ENCODE results near the gene UBE2L6. TPM values are rescaled to one million over a fixed set of nuclear protein-coding genes. Genes with fewer than 3 reads are reported as not detected.

The UBE2L6 gene
- total RNA-seq, 4 donors from 2014 or later, result 28.3 to 87.9 (median 84.2) TPM

- Histone ChIP-seq H3K4me1 (no peaks in the 10 kb centered on the region), H3K4me3 (no peak overlapping the region), H3K9me3 (no peaks in the 10 kb centered on the region), H3K36me3 (no peaks in the 10 kb centered on the region), H3K27ac (no peak overlapping the region), H3K27me3 (no peaks in the 10 kb centered on the region)
- intact Hi-C loops (cut with DNase I; ENCODE audit: low total_unique reads), result no loop called here
- no peak for DNase-seq
- no peak for TF ChIP-seq CTCF (IDR thresholded peaks at IDR 0.05)
- no peak for TF ChIP-seq POLR2A (IDR thresholded peaks at IDR 0.05)
Measured at GRCh38 chr11:57506522-57506921, 61.0 kb downstream of the UBE2L6 start.

- no peak for TF ChIP-seq POLR2A (IDR thresholded peaks at IDR 0.05)
- no peak for TF ChIP-seq CTCF (IDR thresholded peaks at IDR 0.05)
- no peak overlapping the region for H3K27ac ChIP-seq
- peaks cover 0 to 9% of the 10 kb centered on the region in 2 donors for H3K4me1 ChIP-seq
- H3K4me3 ChIP-seq, result no peak overlapping the region
- no peak for DNase-seq
- intact Hi-C loops (cut with DNase I; ENCODE audit: low total_unique reads), result no loop called here
- no peaks in the 10 kb centered on the region for H3K9me3 ChIP-seq
- H3K27me3 ChIP-seq, result no peaks in the 10 kb centered on the region
- H3K36me3 ChIP-seq, result no peaks in the 10 kb centered on the region
Measured at GRCh38 chr11:57504511-57504910, 63.0 kb downstream of the UBE2L6 start.

GRCh38 chr11:57502870-57503269 lies 64.6 kb downstream of the UBE2L6 start:
- H3K36me3 ChIP-seq, result no peaks in the 10 kb centered on the region

GRCh38 chr11:57502376-57502775 lies 65.1 kb downstream of the UBE2L6 start:
- no peaks in the 10 kb centered on the region for H3K27me3 ChIP-seq
- no peak overlapping the region for H3K27ac ChIP-seq
- no peaks in the 10 kb centered on the region for H3K36me3 ChIP-seq
- intact Hi-C loops (cut with DNase I; ENCODE audit: low total_unique reads), result no loop called here
- TF ChIP-seq POLR2A (IDR thresholded peaks at IDR 0.05), result no peak
- no peak for TF ChIP-seq CTCF (IDR thresholded peaks at IDR 0.05)
- no peak overlapping the region for H3K4me3 ChIP-seq
- DNase-seq, result no peak
- no peaks in the 10 kb centered on the region for H3K9me3 ChIP-seq
- peaks cover 0 to 16% of the 10 kb centered on the region in 2 donors for H3K4me1 ChIP-seq

More at GRCh38 chr11:57502870-57503269, 64.6 kb downstream of the UBE2L6 start:
- Histone ChIP-seq H3K4me3 (no peak overlapping the region), H3K27me3 (no peaks in the 10 kb centered on the region), H3K4me1 (peaks cover 0 to 16% of the 10 kb centered on the region in 2 donors), H3K9me3 (no peaks in the 10 kb centered on the region), H3K27ac (no peak overlapping the region)
- intact Hi-C loops (cut with DNase I; ENCODE audit: low total_unique reads), result no loop called here
- no peak for DNase-seq
- TF ChIP-seq POLR2A (IDR thresholded peaks at IDR 0.05) (no peak), CTCF (IDR thresholded peaks at IDR 0.05) (no peak)

GRCh38 chr11:57501953-57502352 lies 65.5 kb downstream of the UBE2L6 start:
- Histone ChIP-seq H3K27me3 (no peaks in the 10 kb centered on the region), H3K4me1 (peaks cover 0 to 16% of the 10 kb centered on the region in 2 donors), H3K9me3 (no peaks in the 10 kb centered on the region), H3K4me3 (no peak overlapping the region), H3K27ac (no peak overlapping the region), H3K36me3 (no peaks in the 10 kb centered on the region)
- intact Hi-C loops (cut with DNase I; ENCODE audit: low total_unique reads), result no loop called here
- no peak for DNase-seq
- TF ChIP-seq CTCF (IDR thresholded peaks at IDR 0.05), result no peak
- no peak for TF ChIP-seq POLR2A (IDR thresholded peaks at IDR 0.05)

Small RNA genes within 50 kb of the gene (small RNA-seq; reads per million reads assigned to genes)
- gene RN7SL605P, result not detected

Other genes starting within 250 kb of the UBE2L6 start
- 100 to 1,000 TPM in 1 of 4 donors, 10 to 100 TPM in 3; 22.5 to 269 (median 70.8) TPM for gene TNKS1BP1, start 242.7 kb downstream of the UBE2L6 start, total RNA-seq
- 100 to 1,000 TPM in 1 of 4 donors, 10 to 100 TPM in 3; 29.4 to 115 (median 75.3) TPM for gene SSRP1, start 231.8 kb downstream of the UBE2L6 start, total RNA-seq
- gene P2RX3, start 229.3 kb downstream of the UBE2L6 start, total RNA-seq, result under 1 TPM in 1 of 4 donors, not detected in 3; 0.69 TPM
- gene PRG3, start 186.5 kb downstream of the UBE2L6 start, total RNA-seq, result not detected
- under 1 TPM in 1 of 4 donors, not detected in 3; 0.21 TPM for gene PRG2, start 177.0 kb downstream of the UBE2L6 start, total RNA-seq
- gene SLC43A3, start 140.6 kb downstream of the UBE2L6 start, total RNA-seq, result 100 to 1,000 TPM in 2 of 4 donors, 10 to 100 TPM in 2; 44.1 to 333 (median 102) TPM
- 1 to 10 TPM in 1 of 4 donors, not detected in 3; 1.7 TPM for gene RTN4RL2, start 107.1 kb downstream of the UBE2L6 start, total RNA-seq
- gene SLC43A1, start 52.0 kb downstream of the UBE2L6 start, total RNA-seq, result 10 to 100 TPM; 13.1 to 48.4 (median 22.5) TPM
- gene TIMM10, start 36.9 kb downstream of the UBE2L6 start, total RNA-seq, result 10 to 100 TPM in 3 of 4 donors, 1 to 10 TPM in 1; 7.7 to 47.4 (median 19.6) TPM
- gene SMTNL1, start 30.1 kb downstream of the UBE2L6 start, total RNA-seq, result not detected
- 100 to 1,000 TPM in 3 of 4 donors, 10 to 100 TPM in 1; 39.3 to 742 (median 362) TPM for gene SERPING1, start 30.0 kb upstream of the UBE2L6 start, total RNA-seq
- 1 to 10 TPM in 3 of 4 donors, under 1 TPM in 1; 0.26 to 7.6 (median 2.7) TPM for gene YPEL4, start 82.2 kb upstream of the UBE2L6 start, total RNA-seq
- gene CLP1, start 90.1 kb upstream of the UBE2L6 start, total RNA-seq, result 10 to 100 TPM in 2 of 4 donors, 1 to 10 TPM in 2; 3.1 to 24.4 (median 12.2) TPM
- 10 to 100 TPM; 27.2 to 50.6 (median 34.6) TPM for gene ZDHHC5, start 100.4 kb upstream of the UBE2L6 start, total RNA-seq
- 10 to 100 TPM in 1 of 4 donors, 1 to 10 TPM in 3; 5.9 to 11.3 (median 9.1) TPM for gene MED19, start 144.5 kb upstream of the UBE2L6 start, total RNA-seq
- gene TMX2, start 144.9 kb upstream of the UBE2L6 start, total RNA-seq, result 10 to 100 TPM; 23.3 to 62.1 (median 49.8) TPM
- 100 to 1,000 TPM in 2 of 4 donors, 10 to 100 TPM in 2; 78.3 to 475 (median 105) TPM for gene SELENOH, start 173.8 kb upstream of the UBE2L6 start, total RNA-seq
- not detected for gene BTBD18, start 184.1 kb upstream of the UBE2L6 start, total RNA-seq
- 100 to 1,000 TPM in 3 of 4 donors, 10 to 100 TPM in 1; 54.1 to 226 (median 166) TPM for gene CTNND1, start 194.1 kb upstream of the UBE2L6 start, total RNA-seq

All from uterus (tissue), 4 donors.